ENCODE data around the gene FBXW9.

GRCh38 chr19:12639901-12640613, 56.4 kb downstream of the FBXW9 start:
- no peak for TF ChIP-seq TOX (CRISPR knock-in tag; IDR thresholded peaks at IDR 0.05; ENCODE audit: borderline replicate concordance)
- TF ChIP-seq ARNTL (CRISPR knock-in tag; IDR thresholded peaks at IDR 0.05; ENCODE audit: borderline replicate concordance, low read depth) = no peak
- TF ChIP-seq ESRRG (CRISPR knock-in tag; IDR thresholded peaks at IDR 0.05) = no peak
- TF ChIP-seq PATZ1 (CRISPR knock-in tag; IDR thresholded peaks at IDR 0.05; ENCODE audit: borderline replicate concordance) = no peak
- TF ChIP-seq ZNF70 (CRISPR knock-in tag; IDR thresholded peaks at IDR 0.05) = no peak
- TF ChIP-seq POU6F1 (CRISPR knock-in tag; IDR thresholded peaks at IDR 0.05; ENCODE audit: borderline replicate concordance, low read depth) = no peak
- TF ChIP-seq ZNF565 (CRISPR knock-in tag; conservative IDR thresholded peaks at IDR 0.05; ENCODE audit: low read depth) = no peak
- TF ChIP-seq RARB (CRISPR knock-in tag; IDR thresholded peaks at IDR 0.05) = no peak
- TF ChIP-seq TSHZ2 (CRISPR knock-in tag; IDR thresholded peaks at IDR 0.05) = no peak
- no peak for TF ChIP-seq CREB5 (CRISPR knock-in tag; IDR thresholded peaks at IDR 0.05; ENCODE audit: low read depth)
- no peak for TF ChIP-seq ZFP3 (CRISPR knock-in tag; IDR thresholded peaks at IDR 0.05)
- no peak for TF ChIP-seq ZFP30 (CRISPR knock-in tag; IDR thresholded peaks at IDR 0.05)
- TF ChIP-seq ZC3H10 (CRISPR knock-in tag; IDR thresholded peaks at IDR 0.05) = no peak

Data from SK-N-SH treated with all-trans-retinoic acid at 6 μM for 48 hours (cell line).